OCI-M2 (cell line): ENCODE data around the gene SYNDIG1L.

Experiments
- DNase-seq: peaks from one replicate; lab custom pipeline; 2025; ENCODE audit not compliant: unreplicated experiment; lab: John Stamatoyannopoulos, UW

The SYNDIG1L gene

DNA sequence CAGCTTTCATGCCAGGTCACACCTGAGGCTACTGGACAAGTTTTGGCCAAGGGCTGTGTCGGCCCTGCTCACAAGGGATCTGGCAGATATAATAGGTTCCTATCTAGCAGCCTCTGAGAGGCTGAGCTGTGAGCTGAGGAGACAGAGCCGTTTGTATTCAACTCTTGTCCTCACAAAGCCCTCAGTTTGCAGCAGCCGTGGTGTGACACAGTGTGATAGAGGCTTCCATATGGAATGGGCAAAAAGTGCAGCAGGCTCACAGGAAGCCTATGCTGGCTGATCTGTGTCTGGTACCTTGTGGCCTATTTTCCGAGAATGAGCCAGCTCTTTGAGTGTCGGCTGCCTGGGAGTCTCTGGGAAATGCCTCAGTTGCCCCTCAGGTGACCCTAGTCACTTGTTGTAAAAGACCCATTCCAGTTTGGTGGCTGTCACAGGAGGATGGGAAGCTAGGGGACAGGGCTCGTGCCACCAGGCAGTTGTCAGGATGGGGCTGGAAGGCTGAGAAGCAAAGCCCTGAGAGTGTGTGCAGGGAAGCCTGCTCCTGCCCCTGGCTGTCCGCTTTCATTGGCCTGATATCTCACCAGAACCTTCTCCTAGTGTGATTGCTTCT lies 61.6 kb downstream of the SYNDIG1L start:
- DNase-seq, result no peak

- peak; percentile 41 for DNase-seq
These were observed 63.6 kb downstream of the SYNDIG1L start for GRCh38 chr14:74362361-74362915.

DNA sequence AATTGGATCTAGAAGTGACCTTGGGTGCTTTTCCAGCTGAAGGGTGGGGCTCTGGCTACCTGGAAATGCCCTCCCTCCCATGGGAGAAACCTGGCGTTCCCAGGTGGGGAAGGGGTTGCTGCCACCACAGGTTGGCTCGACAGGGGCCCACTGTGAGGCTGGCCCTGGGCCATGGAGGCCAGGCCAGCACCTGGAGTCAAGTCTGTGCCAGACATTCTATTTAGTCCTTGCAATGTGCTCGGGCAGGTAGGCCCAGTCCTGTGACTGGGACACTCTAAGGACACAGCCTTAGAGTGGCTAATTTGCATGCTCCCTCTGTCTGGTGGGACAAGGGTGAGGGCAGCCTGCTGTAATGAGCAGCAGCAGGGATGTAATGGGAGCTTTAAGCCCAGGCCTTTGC lies 65.8 kb downstream of the SYNDIG1L start:
- no peak for DNase-seq

GRCh38 chr14:74358176-74358829 lies 67.7 kb downstream of the SYNDIG1L start:
- no peak for DNase-seq

DNA sequence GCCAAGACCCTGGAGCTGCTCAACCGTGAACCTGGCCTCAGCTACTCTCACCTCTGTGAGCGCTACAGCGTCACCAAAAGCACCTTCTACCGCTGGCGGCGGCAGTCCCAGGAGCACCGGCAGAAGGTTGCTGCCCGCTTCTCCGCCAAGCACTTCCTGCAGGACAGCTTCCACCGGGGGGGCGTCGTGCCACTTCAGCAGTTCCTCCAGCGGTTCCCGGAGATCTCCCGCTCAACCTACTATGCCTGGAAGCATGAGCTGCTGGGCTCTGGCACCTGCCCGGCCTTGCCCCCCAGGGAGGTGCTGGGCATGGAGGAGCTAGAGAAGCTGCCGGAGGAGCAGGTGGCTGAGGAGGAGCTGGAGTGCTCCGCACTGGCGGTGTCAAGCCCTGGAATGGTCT lies 68.4 kb downstream of the SYNDIG1L start:
- DNase-seq, result no peak

DNA sequence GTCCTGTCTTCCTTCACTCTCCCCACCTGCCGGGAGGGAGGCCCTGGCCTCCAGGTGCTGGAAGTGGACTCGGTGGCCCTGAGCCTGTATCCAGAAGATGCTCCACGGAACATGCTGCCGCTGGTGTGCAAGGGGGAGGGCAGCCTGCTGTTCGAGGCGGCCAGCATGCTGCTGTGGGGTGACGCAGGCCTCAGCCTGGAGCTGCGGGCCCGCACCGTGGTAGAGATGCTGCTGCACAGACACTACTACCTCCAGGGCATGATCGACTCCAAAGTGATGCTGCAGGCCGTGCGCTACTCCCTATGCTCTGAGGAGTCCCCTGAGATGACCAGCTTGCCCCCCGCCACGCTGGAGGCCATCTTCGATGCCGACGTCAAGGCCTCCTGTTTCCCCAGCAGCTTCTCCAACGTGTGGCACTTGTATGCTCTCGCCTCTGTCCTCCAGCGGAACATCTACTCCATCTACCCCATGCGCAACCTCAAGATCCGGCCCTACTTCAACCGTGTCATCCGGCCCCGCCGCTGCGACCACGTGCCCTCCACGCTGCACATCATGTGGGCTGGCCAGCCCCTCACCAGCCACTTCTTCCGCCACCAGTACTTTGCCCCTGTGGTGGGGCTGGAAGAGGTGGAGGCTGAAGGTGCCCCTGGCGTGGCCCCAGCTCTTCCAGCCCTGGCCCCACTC lies 69.0 kb downstream of the SYNDIG1L start:
- DNase-seq, result no peak
